Measurements from ENCODE around the gene POLR2F.

Gene POLR2F

DNA sequence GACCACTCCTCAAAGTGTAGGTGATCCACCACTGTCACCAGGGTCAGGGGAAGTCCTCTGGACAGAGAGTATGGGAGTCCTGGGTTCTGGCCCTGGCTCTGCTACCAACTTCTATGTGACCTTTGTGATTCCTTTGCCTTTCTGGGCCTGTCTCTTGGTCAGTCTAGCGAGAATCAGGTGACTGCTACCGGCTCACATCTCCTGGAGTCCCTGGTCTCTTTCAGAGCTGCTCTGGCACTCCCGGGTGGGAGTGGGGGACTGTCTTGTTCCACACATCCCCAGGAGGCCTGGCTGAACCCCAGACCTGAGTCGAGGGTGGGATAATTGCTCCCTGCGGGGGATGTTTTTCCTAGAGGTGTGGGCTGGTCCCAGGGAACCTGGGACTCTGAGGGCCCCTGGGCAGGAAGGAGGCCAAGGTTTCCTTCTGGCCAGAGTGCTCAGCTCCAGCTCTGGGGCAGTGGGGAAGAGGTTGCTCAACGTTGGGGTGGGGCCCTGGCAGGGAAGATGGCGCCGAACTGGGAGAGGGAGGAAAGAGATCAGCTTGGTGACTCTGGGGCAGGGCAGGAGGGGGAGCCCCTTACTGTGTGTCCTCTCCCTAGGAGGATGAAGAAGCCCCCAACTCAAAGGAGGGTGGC is 28.8 kb downstream of the POLR2F start:
- DNase-seq (ENCODE audit: low spot score), result no peak

- DNase-seq (ENCODE audit: low spot score), result peak; percentile 95
Observed at GRCh38 chr22:37982938-37983859, 29.7 kb downstream of the POLR2F start.

DNA sequence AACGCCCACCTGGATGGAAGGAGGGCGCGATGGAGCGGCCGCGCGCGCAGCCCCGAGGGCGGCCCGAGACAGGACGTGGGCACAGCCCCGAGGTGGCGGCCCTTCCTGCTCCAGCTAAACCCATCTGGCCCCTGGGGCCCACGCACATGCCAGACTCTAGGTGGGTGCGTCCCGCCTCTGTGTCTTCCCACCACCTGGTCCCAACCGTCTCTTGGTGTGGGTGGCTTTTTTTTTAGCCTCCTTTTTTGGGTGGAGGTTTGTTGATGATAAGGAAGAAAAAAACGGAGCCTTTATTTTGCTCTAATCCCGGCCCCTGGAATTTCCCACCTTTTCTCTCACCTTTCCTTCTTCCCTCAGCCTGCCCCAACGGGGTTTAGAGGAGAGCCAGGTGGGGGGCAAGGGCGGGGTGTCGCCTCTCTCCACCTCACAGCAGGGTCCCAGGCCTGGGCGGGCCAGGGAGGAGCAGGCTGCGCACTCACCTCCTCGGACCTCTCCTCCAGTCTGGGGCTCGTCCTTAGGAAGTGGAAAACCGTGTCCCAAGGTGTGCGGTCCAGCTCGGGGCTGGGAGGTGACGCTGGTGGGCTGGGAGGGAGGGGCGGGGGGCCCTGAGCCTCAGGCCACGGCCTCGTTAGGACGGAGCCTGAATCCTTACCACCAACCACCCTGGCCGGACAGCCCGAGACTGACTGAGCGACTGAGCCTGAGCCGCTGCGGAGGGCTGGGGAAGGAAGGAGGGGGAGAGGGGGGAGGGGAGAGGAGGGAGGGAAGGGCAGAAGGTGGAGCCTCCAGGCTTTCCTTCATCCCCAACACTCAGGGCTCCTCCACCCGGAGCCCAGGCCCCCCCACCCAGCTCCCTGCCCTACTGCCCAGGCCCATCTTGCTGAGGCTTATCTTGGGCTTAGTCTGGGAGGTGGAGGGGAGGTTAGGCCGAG is 30.6 kb downstream of the POLR2F start, which contains the start of gene SOX10:
SOX10 (minus strand) TSS at position 696 of the 932 bp plus-strand sequence. CDS start 771 bp downstream, outside the sequence.
- DNase-seq (ENCODE audit: low spot score), result peak; percentile 82

GRCh38 chr22:37985050-37985585 is 31.6 kb downstream of the POLR2F start:
- DNase-seq (ENCODE audit: low spot score), result no peak

DNA sequence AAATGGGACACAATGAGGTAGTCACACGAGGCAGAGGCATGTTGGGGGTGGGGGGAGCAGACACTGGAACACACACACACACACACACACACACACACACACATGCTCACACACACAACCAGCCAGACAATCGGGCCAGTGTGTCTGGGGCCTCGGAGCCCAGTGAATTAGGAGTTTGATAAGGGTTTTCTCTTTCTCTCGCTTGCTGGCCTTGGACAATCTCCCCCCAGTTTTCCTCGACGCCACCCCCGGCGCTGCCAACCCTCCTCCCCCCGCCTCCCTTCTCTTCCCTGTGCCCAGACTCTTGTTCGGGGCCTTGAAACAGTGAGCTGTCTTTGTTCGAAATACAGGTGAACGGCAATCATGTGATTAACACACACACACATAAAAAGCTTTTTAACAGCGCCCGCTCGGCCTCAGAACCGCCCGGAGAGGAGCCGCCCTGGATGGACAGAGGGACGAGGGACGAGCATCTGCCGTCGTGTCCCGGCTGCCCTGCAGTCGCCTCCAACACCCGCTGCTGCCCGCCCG is 32.3 kb downstream of the POLR2F start:
- DNase-seq (ENCODE audit: low spot score), result no peak

- DNase-seq (ENCODE audit: low spot score), result no peak
Observed at GRCh38 chr22:37986371-37986770, 32.9 kb downstream of the POLR2F start.

DNA sequence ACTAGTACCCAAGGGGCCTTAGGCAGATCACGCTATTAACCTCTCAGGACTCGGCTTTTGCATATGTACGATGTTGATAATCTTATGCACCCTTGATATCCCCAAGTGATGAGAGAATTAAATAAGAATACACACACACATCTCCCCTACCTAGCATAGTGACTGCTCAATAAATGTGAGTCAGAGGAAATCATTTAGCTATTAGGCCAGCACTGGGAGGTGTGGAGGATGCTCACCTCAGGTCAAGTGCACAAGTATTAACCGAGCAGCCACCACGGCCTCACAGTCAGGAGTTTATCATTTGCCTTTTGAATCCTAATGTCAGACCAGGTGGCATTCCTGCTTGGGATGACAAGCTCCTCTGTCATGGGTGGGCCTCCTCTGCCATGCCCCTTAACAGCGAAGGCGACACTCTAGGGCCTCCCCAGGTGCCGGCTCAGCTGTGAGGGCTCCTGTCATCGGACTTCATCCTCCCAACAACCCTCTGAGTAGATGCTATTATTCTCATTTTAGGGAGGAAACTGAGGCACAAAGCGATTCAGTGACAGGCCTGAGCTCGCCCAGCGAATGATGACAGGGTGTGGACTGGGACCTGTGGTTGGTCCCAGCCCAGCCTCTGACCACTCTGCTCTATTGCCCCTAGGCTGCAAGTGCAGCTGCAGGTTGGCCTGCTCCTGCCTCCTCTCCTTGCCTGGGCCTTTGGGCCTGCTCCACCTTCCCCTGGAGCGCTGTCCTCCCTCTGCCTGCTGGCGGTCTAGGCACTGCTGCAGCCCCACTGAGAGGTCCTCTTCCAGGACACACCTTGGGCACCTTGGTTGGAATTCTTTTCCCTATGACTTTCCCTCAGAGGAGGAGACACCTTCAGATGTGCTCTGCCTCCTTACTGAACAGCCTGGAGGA is 35.9 kb downstream of the POLR2F start:
- no peak for DNase-seq (ENCODE audit: low spot score)

DNA sequence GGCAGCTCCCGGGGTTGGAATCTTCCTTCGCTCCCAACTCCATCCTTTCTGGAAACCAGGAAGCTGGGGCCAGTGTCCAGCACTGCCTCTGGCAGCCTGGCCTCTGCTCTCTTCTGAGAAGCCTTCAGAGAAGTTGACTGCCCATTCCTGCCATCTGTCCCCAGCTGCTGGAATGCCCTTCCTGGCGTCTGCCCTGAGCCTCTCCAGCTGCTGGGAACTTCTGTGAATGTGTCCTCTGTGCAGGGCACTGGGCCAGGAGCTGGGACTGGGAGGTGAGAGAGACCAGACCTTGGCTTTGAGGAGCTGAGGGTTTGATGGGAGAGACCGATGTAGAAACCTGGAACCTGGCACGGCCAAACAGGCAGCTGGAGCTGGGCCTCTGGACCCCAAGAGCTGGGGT is 36.8 kb downstream of the POLR2F start:
- no peak for DNase-seq (ENCODE audit: low spot score)

DNA sequence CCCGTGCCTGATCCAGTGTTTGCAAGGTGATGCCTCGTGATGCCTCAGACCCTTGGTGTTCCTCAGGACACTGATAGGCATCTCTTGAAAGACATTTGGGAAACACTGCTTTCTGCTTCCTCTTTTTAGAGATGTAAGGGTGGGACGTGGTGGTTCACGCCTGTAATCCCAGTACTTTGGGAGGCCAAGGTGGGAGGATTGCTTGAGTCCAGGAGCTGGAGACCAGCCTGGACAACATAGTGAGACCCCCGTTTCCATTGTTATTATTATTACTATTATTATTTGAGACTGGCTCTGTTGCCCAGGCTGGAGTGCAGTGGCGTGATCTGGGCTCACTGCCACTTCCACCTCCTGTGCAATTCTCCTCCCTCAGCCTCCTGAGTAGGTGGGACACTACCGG is 37.4 kb downstream of the POLR2F start:
- no peak for DNase-seq (ENCODE audit: low spot score)

- DNase-seq (ENCODE audit: low spot score), result no peak
Observed at GRCh38 chr22:37991731-37992442, 38.4 kb downstream of the POLR2F start.

DNA sequence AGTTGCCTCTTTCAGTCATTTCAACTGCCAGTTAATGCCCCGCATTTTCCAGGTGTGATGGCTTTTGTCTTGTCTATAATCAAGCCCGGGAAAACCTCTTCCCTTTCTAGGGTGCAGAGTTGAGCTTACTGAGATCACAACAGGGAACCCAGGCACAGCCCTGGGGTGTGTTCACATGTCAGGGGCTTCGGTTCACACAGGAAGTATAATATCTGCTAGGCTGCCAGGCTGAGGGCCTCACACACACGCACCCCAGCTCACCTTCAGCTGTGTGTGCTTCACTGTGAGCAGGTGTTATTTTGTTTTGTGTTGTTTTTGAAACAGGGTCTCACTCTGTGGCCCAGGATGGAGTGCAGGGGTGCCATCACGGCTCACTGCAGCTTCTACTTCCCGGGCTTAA is 40.5 kb downstream of the POLR2F start:
- no peak for DNase-seq (ENCODE audit: low spot score)

DNA sequence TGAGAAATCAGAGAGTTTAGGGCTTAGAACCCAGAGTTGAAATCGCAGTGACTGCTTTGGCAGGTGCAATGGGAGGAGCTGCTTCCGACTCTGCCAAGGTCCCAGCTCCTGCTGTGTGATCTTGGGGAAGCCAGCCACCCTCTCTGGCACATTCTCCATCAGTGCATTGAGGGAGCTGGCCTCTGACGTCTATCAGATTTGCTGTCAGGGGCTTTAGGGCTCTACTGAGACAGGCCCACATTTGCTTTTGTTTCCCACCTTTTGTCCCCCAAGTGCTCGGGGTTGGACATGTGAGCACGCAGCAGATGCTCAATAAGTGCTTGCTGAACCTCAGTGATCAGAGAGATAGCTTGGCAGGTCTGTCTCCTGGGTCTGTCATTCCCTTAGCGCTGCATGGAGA is 41.5 kb downstream of the POLR2F start:
- no peak for DNase-seq (ENCODE audit: low spot score)

DNA sequence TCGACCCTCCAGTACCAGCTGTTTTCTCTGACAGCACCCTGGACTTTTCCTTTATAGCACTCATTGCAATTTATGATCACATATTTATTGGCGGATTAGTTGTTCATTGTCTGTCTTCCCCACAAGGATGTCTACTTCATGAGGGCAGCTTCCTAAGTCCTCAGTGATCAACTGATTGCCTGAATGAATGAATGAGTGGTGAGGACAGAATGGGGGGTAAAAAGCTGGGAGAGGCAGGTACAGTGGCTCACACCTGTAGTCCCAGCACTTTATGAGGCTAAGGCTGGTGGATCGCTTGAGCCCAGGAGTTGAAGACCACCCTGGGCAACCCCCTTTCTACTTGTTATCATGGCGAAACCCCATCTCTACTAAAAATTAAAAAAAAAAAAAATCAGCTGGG is 42.0 kb downstream of the POLR2F start:
- no peak for DNase-seq (ENCODE audit: low spot score)

- no peak for DNase-seq (ENCODE audit: low spot score)
Observed at GRCh38 chr22:37996079-37996478, 42.6 kb downstream of the POLR2F start.

DNA sequence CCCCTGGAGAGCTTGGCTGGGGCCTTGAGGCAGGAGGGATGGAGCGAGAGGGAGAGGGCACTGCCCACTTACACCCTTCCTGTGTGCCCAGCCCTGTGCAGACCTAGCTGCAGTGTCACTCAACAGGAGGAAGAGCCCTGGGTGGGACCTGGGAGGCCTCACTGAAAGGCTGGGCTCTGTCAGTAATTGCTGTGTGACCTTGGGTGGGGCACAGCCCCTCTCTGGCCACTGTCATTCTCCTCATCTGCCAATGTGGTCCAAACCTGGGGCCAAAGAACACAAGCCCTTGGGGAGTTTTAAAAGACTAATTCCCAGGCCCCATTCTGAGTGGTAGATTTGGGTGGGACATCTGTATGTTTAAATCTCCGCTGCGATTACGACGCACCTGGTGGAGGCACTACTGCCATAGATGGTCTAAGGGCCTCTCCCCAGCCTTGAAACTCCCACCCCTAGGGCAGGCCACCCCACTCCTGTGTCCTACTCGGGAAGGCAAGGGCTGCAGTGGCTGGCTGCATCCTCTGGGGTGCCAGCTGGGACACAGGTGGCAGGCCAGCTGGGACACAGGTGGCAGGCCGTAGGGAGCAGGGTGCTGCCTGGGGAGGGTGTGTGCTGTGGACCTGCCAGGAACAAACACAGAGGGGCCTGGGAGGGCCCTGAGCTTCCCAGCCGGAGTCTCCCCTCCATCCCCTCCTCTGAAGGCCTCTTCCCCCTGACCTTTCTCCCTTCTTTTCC is 43.2 kb downstream of the POLR2F start:
- DNase-seq (ENCODE audit: low spot score), result no peak

DNA sequence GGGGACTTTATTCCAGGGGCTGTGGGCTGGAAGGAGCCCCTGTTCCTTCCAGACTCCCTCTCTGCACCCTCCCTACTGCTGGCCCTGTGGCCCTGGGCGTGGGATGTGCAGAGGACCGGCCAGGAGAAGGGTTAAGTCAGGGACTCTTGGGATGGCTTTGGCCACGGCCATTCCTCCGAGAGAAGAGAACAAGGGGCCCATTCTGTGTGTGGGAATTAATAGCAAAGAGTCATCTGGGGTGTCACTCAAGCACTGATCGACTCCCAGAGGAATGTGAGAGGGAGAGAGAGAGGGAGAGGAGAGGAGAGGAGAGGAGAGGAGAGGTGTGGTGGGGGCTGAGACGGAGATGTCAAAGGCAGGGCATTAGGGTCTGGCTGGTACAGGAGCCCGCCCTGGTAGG is 45.0 kb downstream of the POLR2F start:
- DNase-seq (ENCODE audit: low spot score), result no peak

DNA sequence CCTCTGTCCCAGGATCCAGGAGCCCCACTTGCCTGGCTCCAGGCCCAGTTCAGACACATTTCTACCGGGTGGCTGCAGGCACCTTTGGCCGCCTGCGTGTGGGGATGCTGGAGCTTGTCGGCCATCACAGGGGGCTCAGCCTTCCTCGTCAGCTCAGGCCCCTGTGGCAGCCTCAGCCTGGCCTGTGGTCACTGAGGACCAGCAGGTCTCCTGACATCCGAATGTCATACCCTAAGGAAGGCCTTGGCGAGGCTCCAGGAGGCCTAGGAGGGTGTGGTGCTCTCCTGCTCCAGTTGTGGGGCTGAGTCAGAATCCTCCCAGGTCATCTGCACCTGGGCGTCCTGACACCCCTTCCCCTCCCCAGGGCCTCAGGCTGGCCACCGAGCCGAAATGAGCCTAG is 45.7 kb downstream of the POLR2F start:
- no peak for DNase-seq (ENCODE audit: low spot score)

- DNase-seq (ENCODE audit: low spot score), result peak; percentile 73
Observed at GRCh38 chr22:37999640-38000272, 46.3 kb downstream of the POLR2F start.

- DNase-seq (ENCODE audit: low spot score), result no peak
Observed at GRCh38 chr22:38005943-38006342, 52.4 kb downstream of the POLR2F start.

Measured in iPS-NIHi11 (cell line).